ENCODE data around the gene SDK1. TPM values are rescaled to one million over a fixed set of nuclear protein-coding genes. Genes with fewer than 3 reads are reported as not detected.

SDK1 gene
- total and polyA plus RNA-seq, 10 of the 15 experiments (the other 5 are each of a cell fraction or from before 2014, with no cell fraction given) = 0.14 to 0.33 TPM; not detected in 8

- Histone ChIP-seq H3K36me3 (ENCODE audit: control insufficient read depth in 2 of 2, insufficient read depth in 2 of 2, low read length in 1 of 2) (no peaks in the 10 kb centered on the region), H3K9ac (ENCODE audit: control insufficient read depth, insufficient read depth, low read length) (no peak overlapping the region), H3K9me3 (replicated peaks; ENCODE audit: control insufficient read depth, insufficient read depth, low read length) (no peaks in the 10 kb centered on the region), H2AFZ (ENCODE audit: control insufficient read depth, low read depth, low read length) (no peak overlapping the region), H3K79me2 (ENCODE audit: control insufficient read depth, insufficient read depth, low read length) (no peaks in the 10 kb centered on the region), H3K27me3 (replicated peaks in 1 of 2; ENCODE audit: control insufficient read depth in 2 of 2, insufficient read depth in 2 of 2, low read length in 1 of 2) (no peaks in the 10 kb centered on the region), H3K4me3 (no peak overlapping the region), H4K20me1 (ENCODE audit: control insufficient read depth, insufficient read depth) (no peaks in the 10 kb centered on the region), H3K4me1 (ENCODE audit: control insufficient read depth, insufficient read depth, low read length) (no peaks in the 10 kb centered on the region), H3K27ac (ENCODE audit: control insufficient read depth, insufficient read depth) (no peak overlapping the region), H3K4me2 (ENCODE audit: control insufficient read depth, insufficient read depth) (no peak overlapping the region)
- ChIA-PET RAD21 (ENCODE audit: unreplicated experiment) (no interaction called here), POLR2A (no interaction called here), CTCF (no interaction called here), SMC1A (ENCODE audit: uncharacterized antibody, unreplicated experiment) (no interaction called here)
- 53% methylated on average over 4 of the region's 4 CpGs for WGBS (ENCODE audit: insufficient coverage, insufficient replicate concordance, low lambda C conversion rate, missing lambda C conversion rate)
- TF ChIP-seq REST (IDR thresholded peaks at IDR 0.05; ENCODE audit: low read depth, low read length) (no peak), ZSCAN29 (IDR thresholded peaks at IDR 0.05) (no peak), CBFB (IDR thresholded peaks at IDR 0.05; ENCODE audit: low read depth) (no peak), BCL11A (IDR thresholded peaks at IDR 0.05; ENCODE audit: low read depth, low read length) (no peak)
- TF ChIP-seq, protein P1, sequence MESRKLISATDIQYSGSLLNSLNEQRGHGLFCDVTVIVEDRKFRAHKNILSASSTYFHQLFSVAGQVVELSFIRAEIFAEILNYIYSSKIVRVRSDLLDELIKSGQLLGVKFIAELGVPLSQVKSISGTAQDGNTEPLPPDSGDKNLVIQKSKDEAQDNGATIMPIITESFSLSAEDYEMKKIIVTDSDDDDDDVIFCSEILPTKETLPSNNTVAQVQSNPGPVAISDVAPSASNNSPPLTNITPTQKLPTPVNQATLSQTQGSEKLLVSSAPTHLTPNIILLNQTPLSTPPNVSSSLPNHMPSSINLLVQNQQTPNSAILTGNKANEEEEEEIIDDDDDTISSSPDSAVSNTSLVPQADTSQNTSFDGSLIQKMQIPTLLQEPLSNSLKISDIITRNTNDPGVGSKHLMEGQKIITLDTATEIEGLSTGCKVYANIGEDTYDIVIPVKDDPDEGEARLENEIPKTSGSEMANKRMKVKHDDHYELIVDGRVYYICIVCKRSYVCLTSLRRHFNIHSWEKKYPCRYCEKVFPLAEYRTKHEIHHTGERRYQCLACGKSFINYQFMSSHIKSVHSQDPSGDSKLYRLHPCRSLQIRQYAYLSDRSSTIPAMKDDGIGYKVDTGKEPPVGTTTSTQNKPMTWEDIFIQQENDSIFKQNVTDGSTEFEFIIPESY (IDR thresholded peaks at IDR 0.05) = no peak
- in situ Hi-C loops (cut with MboI) (no loop called here), intact Hi-C loops (cut with micrococcal nuclease; ENCODE audit: unreplicated experiment) (no loop called here)
- DNase-seq (ENCODE audit: low read depth, low spot score) (no peak), ATAC-seq (no peak), FAIRE-seq (no peak)
- BruUV-seq (replicated peaks) = no TSS peak
Measured at GRCh38 chr7:3591944-3592343, 290.9 kb downstream of the SDK1 start.

Measured in GM12878 (cell line).